Breast epithelium (tissue), 4 donors: ENCODE results near the gene CUBN. TPM values are rescaled to one million over a fixed set of nuclear protein-coding genes. Genes with fewer than 3 reads are reported as not detected.

Experiments used
- DNase-seq, 2 donors: peaks; one replicate each; pipeline ENCODE4 v3.0.0-alpha.2; 2019; ENCODE audit warnings: low spot score in 2 of 2
- H3K27ac ChIP-seq, 2 donors: fragments of 200-600 bp; sonication (generic) in 1 of 2; one replicate each; pipeline ENCODE4 v1.5.1; 2016 to 2019; ENCODE audit warnings: mild to moderate bottlenecking in 1 of 2
- H3K27me3 ChIP-seq, 2 donors: fragments of 200-600 bp; sonication (generic) in 1 of 2; one replicate each; pipeline versions ENCODE4 v1.5.1 to v1.6.0; 2017 to 2019; ENCODE audit warnings: control low read depth in 1 of 2, mild to moderate bottlenecking in 1 of 2
- H3K36me3 ChIP-seq: fragments of 200-600 bp; one replicate; pipeline ENCODE4 v1.5.1; 2019
- H3K4me1 ChIP-seq, 2 donors: fragments of 200-600 bp; sonication (generic); one replicate each; pipeline ENCODE4 v1.5.1; 2016 to 2019; ENCODE audit warnings: control low read depth in 1 of 2
- H3K4me3 ChIP-seq, 3 donors: fragments of 200-600 bp; sonication (generic); 1 replicate in 2 of 3; 2 replicates in 1 of 3; pipeline ENCODE4 v1.5.1; 2016 to 2019; ENCODE audit warnings: mild to moderate bottlenecking in 3 of 3, moderate library complexity in 2 of 3
- H3K9me3 ChIP-seq, 2 donors: fragments of 200-600 bp; sonication (generic) in 1 of 2; one replicate each; pipeline ENCODE4 v1.5.1; 2016 to 2019; ENCODE audit warnings: control low read depth in 1 of 2
- CTCF ChIP-seq, 3 donors: fragments of 450-650 bp; IDR thresholded peaks; one replicate each; pipeline ENCODE4 v1.5.1; 2016 to 2017; ENCODE audit warnings: antibody characterized with exemption in 3 of 3, mild to moderate bottlenecking in 3 of 3, moderate library complexity in 3 of 3
- POLR2A ChIP-seq: fragments of 450-650 bp; IDR thresholded peaks from one replicate; pipeline ENCODE4 v1.6.1; 2016; ENCODE audit warnings: antibody characterized with exemption, mild to moderate bottlenecking, moderate library complexity
- POLR2AphosphoS5 ChIP-seq, 3 donors: sonication (generic); formaldehyde crosslinking; IDR thresholded peaks; one replicate each; pipeline ENCODE4 v1.6.1; 2017; ENCODE audit warnings: antibody characterized with exemption in 3 of 3
- intact Hi-C: fragments of 100-400 bp; cut with DNase I; formaldehyde crosslinking; loops from one replicate; pipeline ENCODE4 v1.15.1; 2023; ENCODE audit warnings: low total_unique reads
- total RNA-seq, 3 donors: library from RNA; depleted of rRNA; stranded (reverse); fragments of >200 nt; gene quantifications; one replicate each; pipeline ENCODE4 v1.1.0, GENCODE V29; 2016

The CUBN gene
- total RNA-seq, 3 donors from 2014 or later, result 1.6 to 5.7 (median 5.0) TPM

GRCh38 chr10:17001297-17001744 is 128.3 kb downstream of the CUBN start:
- no peaks in the 10 kb centered on the region for H3K9me3 ChIP-seq
- H3K36me3 ChIP-seq, result no peaks in the 10 kb centered on the region
- H3K4me1 ChIP-seq, result no peaks in the 10 kb centered on the region
- no peaks in the 10 kb centered on the region for H3K27me3 ChIP-seq
- TF ChIP-seq POLR2AphosphoS5 (IDR thresholded peaks at IDR 0.05), result peak in 1 of 3 donors; percentile 8
- no peak for TF ChIP-seq CTCF (IDR thresholded peaks at IDR 0.05)
- peak overlapping the region; percentile 71 to 86 for H3K27ac ChIP-seq
- H3K4me3 ChIP-seq, result no peak overlapping the region
- intact Hi-C loops, result loop anchor here (5.0 kb wide), 1 partner anchor 641 kb away; the partner anchor contains the start of gene STAM
- DNase-seq, result no peak

- no peak for DNase-seq
- intact Hi-C loops, result loop anchor here (5.0 kb wide), 1 partner anchor 642 kb away; the partner anchor contains the start of gene STAM
- Histone ChIP-seq H3K27me3 (no peaks in the 10 kb centered on the region), H3K4me1 (no peaks in the 10 kb centered on the region), H3K9me3 (no peaks in the 10 kb centered on the region), H3K4me3 (no peak overlapping the region), H3K36me3 (no peaks in the 10 kb centered on the region), H3K27ac (peak overlapping the region; percentile 68 to 81)
- TF ChIP-seq POLR2AphosphoS5 (IDR thresholded peaks at IDR 0.05) (peak in 2 of 3 donors; percentile 36 to 58), CTCF (IDR thresholded peaks at IDR 0.05) (no peak)
Measured at GRCh38 chr10:16999665-17000451, 129.8 kb downstream of the CUBN start.

- DNase-seq, result no peak
- H3K27me3 ChIP-seq, result no peaks in the 10 kb centered on the region
- TF ChIP-seq CTCF (IDR thresholded peaks at IDR 0.05) (no peak), POLR2A (no peak), POLR2AphosphoS5 (IDR thresholded peaks at IDR 0.05) (no peak)
- no peak overlapping the region for H3K4me3 ChIP-seq
- H3K4me1 ChIP-seq, result no peaks in the 10 kb centered on the region
- intact Hi-C loops, result no loop called here
- peak overlapping the region; percentile 2 to 14 for H3K27ac ChIP-seq
- no peaks in the 10 kb centered on the region for H3K9me3 ChIP-seq
- H3K36me3 ChIP-seq, result no peaks in the 10 kb centered on the region
Measured at GRCh38 chr10:16996530-16996964, 133.1 kb downstream of the CUBN start.

- Histone ChIP-seq H3K4me1 (no peaks in the 10 kb centered on the region), H3K27ac (peak overlapping the region; percentile 2 to 14)
Measured at GRCh38 chr10:16995867-16996529, 133.6 kb downstream of the CUBN start.

More at GRCh38 chr10:16995867-16996529, 133.6 kb downstream of the CUBN start:
- Histone ChIP-seq H3K9me3 (no peaks in the 10 kb centered on the region), H3K27me3 (no peaks in the 10 kb centered on the region), H3K36me3 (no peaks in the 10 kb centered on the region), H3K4me3 (no peak overlapping the region)
- TF ChIP-seq CTCF (IDR thresholded peaks at IDR 0.05) (no peak), POLR2AphosphoS5 (IDR thresholded peaks at IDR 0.05) (no peak), POLR2A (no peak)
- intact Hi-C loops, result no loop called here
- DNase-seq, result no peak
